Fibroblast of villous mesenchyme (primary cell): Measurements from ENCODE around the gene CNTNAP2. TPM values are rescaled to one million over a fixed set of nuclear protein-coding genes. Genes with fewer than 3 reads are reported as not detected.

Experiments
- DNase-seq: peaks from one replicate; pipeline ENCODE4 v3.0.0-alpha.2; 2010; ENCODE audit warnings: low read depth
- H3K4me3 ChIP-seq: 2 replicates; pipeline ENCODE4 v1.5.1; 2011; ENCODE audit warnings: low read depth, mild to moderate bottlenecking, low read length
- total RNA-seq: library from RNA; depleted of rRNA; stranded (reverse); fragments of >200 nt; gene quantifications from 2 replicates; pipeline ENCODE4 v1.2.3, GENCODE V29; 2012
- TF ChIP-seq, protein P1 (sequence below): IDR thresholded peaks from 2 replicates; pipeline ENCODE4 v1.5.1; 2012; ENCODE audit warnings: low read depth, mild to moderate bottlenecking, low read length; ENCODE audit not compliant: insufficient read depth

The CNTNAP2 gene
- total RNA-seq, 1 donor, result not detected

DNA sequence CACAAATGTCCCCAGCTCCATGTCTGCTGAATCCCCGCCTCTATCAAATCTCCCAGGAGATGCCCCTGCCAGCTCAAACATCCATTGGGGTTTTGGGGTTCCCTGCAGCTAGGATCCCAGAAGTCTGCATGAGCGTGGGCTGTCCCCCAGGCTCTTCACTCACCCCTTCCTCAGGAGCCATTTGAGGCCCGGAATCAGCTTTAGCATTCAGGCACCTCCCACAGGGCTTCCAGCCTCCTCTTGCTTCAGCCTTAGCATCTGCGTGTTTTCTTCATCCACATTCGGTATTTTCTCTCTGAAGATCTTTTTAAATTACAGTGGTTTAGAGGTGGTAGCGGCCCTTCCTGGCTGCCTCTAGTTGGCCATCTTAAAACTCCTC lies 1054.4 kb downstream of the CNTNAP2 start:
- DNase-seq, result no peak
- TF ChIP-seq, protein P1, sequence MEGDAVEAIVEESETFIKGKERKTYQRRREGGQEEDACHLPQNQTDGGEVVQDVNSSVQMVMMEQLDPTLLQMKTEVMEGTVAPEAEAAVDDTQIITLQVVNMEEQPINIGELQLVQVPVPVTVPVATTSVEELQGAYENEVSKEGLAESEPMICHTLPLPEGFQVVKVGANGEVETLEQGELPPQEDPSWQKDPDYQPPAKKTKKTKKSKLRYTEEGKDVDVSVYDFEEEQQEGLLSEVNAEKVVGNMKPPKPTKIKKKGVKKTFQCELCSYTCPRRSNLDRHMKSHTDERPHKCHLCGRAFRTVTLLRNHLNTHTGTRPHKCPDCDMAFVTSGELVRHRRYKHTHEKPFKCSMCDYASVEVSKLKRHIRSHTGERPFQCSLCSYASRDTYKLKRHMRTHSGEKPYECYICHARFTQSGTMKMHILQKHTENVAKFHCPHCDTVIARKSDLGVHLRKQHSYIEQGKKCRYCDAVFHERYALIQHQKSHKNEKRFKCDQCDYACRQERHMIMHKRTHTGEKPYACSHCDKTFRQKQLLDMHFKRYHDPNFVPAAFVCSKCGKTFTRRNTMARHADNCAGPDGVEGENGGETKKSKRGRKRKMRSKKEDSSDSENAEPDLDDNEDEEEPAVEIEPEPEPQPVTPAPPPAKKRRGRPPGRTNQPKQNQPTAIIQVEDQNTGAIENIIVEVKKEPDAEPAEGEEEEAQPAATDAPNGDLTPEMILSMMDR, result no peak
- H3K4me3 ChIP-seq, result no peak overlapping the region

DNA sequence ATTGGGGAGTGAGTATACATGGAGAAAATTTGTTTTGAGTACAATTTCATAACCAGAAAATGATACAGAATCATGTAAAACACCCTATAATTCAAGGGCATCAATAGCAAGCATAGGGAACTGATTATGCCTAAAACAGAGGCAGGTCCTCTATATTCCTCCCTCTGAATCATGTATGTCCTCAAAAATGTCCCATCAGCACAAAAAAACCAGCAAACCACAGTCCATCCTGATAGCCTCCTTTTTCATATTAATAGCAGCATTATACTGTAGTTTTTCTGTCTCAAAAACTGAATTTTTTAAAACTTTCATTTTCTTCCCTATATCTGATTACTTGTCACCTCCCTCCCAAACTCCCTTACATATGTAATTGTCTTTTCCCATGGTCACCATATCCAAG lies 1057.3 kb downstream of the CNTNAP2 start:
- DNase-seq, result no peak
- TF ChIP-seq, protein P1, result no peak
- H3K4me3 ChIP-seq, result no peak overlapping the region

DNA sequence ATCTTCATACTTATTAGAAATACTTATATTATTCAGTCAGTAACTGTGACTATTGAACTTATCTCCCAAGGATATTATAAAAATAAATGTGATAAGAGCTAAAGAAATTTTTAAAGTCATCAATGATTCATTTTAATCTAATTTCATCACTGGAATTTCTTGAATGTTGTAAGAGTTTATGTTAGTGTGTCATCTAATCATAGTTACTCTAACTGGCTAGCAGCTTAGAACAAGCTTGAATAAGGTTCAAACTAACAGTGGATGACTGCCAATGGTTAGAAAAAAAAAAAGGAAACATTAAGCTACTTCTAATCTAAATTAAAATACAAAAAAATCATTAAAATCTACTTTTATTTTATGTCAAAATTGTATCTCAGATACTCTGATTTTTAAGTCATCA lies 1066.3 kb downstream of the CNTNAP2 start:
- no peak overlapping the region for H3K4me3 ChIP-seq
- TF ChIP-seq, protein P1, result no peak
- DNase-seq, result no peak

DNA sequence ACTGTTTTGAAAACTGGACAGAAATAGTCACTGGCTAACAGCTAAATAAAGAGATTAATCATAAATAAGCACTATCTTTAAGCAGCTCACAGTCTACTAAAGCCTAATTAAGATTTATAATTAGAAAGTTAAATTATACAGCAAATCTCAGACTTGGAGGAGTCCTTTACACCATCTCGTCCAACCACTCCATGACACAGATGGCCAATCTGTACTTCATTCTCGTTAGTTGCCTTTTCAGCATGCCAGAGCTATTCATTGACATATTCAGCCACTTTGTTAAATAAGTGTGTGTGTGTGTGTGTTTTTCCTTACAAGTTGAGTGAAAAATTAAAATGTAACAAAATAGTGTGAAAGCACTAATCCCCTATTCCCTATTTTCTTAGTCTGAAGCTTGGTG lies 1066.7 kb downstream of the CNTNAP2 start:
- TF ChIP-seq, protein P1, result no peak

DNA sequence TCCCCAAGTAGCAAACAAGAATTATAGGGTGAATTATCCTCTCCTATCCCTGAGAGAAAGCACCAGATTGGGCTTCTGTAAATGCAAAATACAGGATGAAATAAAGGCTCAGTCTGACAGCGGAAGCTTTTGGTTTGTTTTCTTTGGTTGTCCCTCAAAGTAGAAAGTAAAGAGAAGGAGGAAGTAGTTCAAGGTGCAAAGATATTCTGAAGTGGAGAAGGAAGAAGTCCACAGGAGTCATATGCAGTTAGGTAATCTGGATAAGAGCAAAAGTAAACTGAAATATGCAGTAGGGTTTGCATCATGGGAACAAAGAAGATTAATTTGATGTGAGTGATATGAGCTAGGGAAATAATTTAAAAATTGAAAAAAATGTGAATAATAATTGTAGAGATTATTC lies 1071.9 kb downstream of the CNTNAP2 start:
- no peak overlapping the region for H3K4me3 ChIP-seq
- TF ChIP-seq, protein P1, result no peak
- DNase-seq, result no peak

More for the DNA sequence above, 1066.7 kb downstream of the CNTNAP2 start:
- no peak for DNase-seq
- H3K4me3 ChIP-seq, result no peak overlapping the region

DNA sequence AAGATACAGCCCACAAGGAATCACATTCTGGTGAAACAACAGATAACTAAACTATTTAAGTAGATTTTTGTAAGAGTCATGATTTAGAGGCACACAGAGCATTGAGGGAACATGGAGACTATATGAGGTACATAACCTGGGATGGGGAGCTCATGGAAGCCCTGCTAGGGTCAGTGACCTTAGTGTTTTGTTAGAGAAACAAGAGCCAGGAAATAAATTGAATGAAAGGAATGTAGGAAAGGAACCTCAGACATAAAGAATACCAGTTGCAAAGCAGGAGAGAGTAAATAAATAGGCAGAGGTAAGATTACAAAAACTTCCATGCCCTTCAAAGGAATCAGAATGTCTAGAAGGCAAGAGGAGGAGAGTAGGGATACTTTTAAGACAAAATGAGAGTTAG lies 1076.9 kb downstream of the CNTNAP2 start:
- DNase-seq, result no peak
- H3K4me3 ChIP-seq, result no peak overlapping the region
- TF ChIP-seq, protein P1, result no peak

DNA sequence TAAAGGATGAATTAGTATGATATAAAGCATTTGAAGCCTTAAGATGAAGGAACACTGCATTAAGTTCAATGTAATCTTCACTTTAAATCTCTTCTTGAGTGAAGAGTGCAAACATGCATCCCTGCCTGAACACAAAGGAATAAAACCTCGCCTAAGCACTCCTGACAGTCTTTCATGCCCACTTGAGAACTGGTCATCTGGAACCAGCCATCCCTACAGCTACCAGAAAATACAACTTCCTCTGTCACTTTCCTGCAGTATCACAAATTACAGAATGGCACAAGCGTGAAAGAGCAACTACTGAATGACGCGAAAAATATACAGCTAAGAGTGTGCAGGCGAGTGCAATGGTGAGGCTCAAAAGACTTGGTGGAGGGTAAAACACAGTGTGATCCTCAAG lies 1079.9 kb downstream of the CNTNAP2 start:
- DNase-seq, result no peak
- TF ChIP-seq, protein P1, result no peak
- H3K4me3 ChIP-seq, result no peak overlapping the region
